H1 (cell line): ENCODE results near the gene RHOBTB3. TPM values are rescaled to one million over a fixed set of nuclear protein-coding genes. Genes with fewer than 3 reads are reported as not detected.

Experiments
- CTCF ChIA-PET: fragments of 300-600 bp; sonication (Branson Sonifier 250); formaldehyde crosslinking; loops from one replicate; lab custom pipeline; 2021; ENCODE audit not compliant: partially characterized antibody; lab: Charles Lee
- POLR2A ChIA-PET: fragments of 300-600 bp; sonication (Branson Sonifier 250); formaldehyde crosslinking; loops from one replicate; lab custom pipeline; 2021; ENCODE audit warnings: inconsistent platforms; ENCODE audit not compliant: partially characterized antibody; lab: Charles Lee
- DNase-seq, 2 experiments: peaks; one replicate each; pipeline versions ENCODE4 v3.0.0 to v3.0.0-alpha.2; 2010 to 2022; ENCODE audit warnings: low spot score in 2 of 2, low read depth in 1 of 2, mixed read lengths in 1 of 2
- FAIRE-seq: peaks from 2 replicates; lab custom pipeline; 2011; peaks lifted over from hg19 to GRCh38; lab: Jason Lieb, UNC
- H2AFZ ChIP-seq: 2 replicates; pipeline ENCODE4 v1.8.1; 2012; ENCODE audit warnings: low read length, inconsistent platforms
- H2AK5ac ChIP-seq: 2 replicates; pipeline ENCODE4 v1.6.1; 2013; ENCODE audit warnings: low read depth, low read length
- H2BK120ac ChIP-seq: replicated peaks from 2 replicates; pipeline ENCODE3; 2013; ENCODE audit warnings: low read depth, low read length, inconsistent platforms
- H2BK12ac ChIP-seq: 2 replicates; pipeline ENCODE4 v1.6.1; 2013; ENCODE audit warnings: low read depth, low read length
- H2BK15ac ChIP-seq: 2 replicates; pipeline ENCODE4 v1.6.1; 2013; ENCODE audit warnings: low read length
- H2BK20ac ChIP-seq: 2 replicates; pipeline ENCODE4 v1.6.1; 2013; ENCODE audit warnings: low read length
- H2BK5ac ChIP-seq: 2 replicates; pipeline ENCODE4 v1.6.1; 2013; ENCODE audit warnings: low read depth, low read length
- H3K14ac ChIP-seq: 2 replicates; pipeline ENCODE4 v1.6.1; 2013; ENCODE audit warnings: inconsistent platforms; ENCODE audit not compliant: insufficient read length
- H3K18ac ChIP-seq: 2 replicates; pipeline ENCODE4 v1.6.1; 2013; ENCODE audit warnings: low read length; ENCODE audit errors: extremely low read depth
- H3K23ac ChIP-seq: 2 replicates; pipeline ENCODE4 v1.6.1; 2013; ENCODE audit warnings: inconsistent platforms; ENCODE audit not compliant: insufficient read length
- H3K23me2 ChIP-seq: 2 replicates; pipeline ENCODE4 v1.6.1; 2013; ENCODE audit warnings: low read depth, low read length
- H3K27ac ChIP-seq: 2 replicates; pipeline ENCODE4 v1.6.1; 2011; ENCODE audit warnings: low read depth, low read length, inconsistent platforms
- H3K27me3 ChIP-seq, 4 experiments: replicated peaks in 1 of 4; 1 replicate in 1 of 4; 2 replicates in 3 of 4; pipeline versions ENCODE4 v1.6.1 to v1.8.1; 2011 to 2013; ENCODE audit warnings: low read length in 3 of 4, mild to moderate bottlenecking in 3 of 4, inconsistent platforms in 2 of 4, mixed read lengths in 2 of 4, moderate library complexity in 1 of 4; ENCODE audit not compliant: control insufficient read depth in 3 of 4, insufficient read depth in 3 of 4; ENCODE audit errors: extremely low read depth in 1 of 4
- H3K36me3 ChIP-seq, 4 experiments: 2 replicates each; pipeline versions ENCODE4 v1.6.1 to v1.8.1; 2011 to 2013; ENCODE audit warnings: mild to moderate bottlenecking in 4 of 4, low read length in 3 of 4, moderate library complexity in 2 of 4, control low read depth in 1 of 4, inconsistent platforms in 1 of 4; ENCODE audit not compliant: insufficient read depth in 4 of 4, control insufficient read depth in 2 of 4
- H3K4ac ChIP-seq: replicated peaks from 2 replicates; pipeline ENCODE3; 2013; ENCODE audit warnings: low read length, low read depth, mixed read lengths, inconsistent platforms; ENCODE audit not compliant: insufficient read length
- H3K4me1 ChIP-seq, 4 experiments: replicated peaks in 1 of 4; 1 replicate in 1 of 4; 2 replicates in 3 of 4; pipeline versions ENCODE4 v1.6.1 to v1.8.1; 2011 to 2013; ENCODE audit warnings: low read length in 3 of 4, inconsistent platforms in 2 of 4, mixed read lengths in 1 of 4; ENCODE audit not compliant: insufficient read depth in 4 of 4, control insufficient read depth in 3 of 4
- H3K4me2 ChIP-seq, 2 experiments: 2 replicates each; pipeline versions ENCODE4 v1.6.1 to v1.8.1; 2011 to 2013; ENCODE audit warnings: low read depth in 2 of 2, low read length in 2 of 2, control low read depth in 1 of 2, inconsistent platforms in 1 of 2, mild to moderate bottlenecking in 1 of 2; ENCODE audit not compliant: insufficient read depth in 1 of 2
- H3K4me3 ChIP-seq, 4 experiments: fragments of 200-600, 300-600 bp in 1 of 4; sonication (generic), shearing (Covaris generic), sonication (Bioruptor Twin) in 1 of 4; 2 replicates each; pipeline versions ENCODE4 v1.5.1 to v1.8.1; 2011 to 2016; ENCODE audit warnings: low read length in 4 of 4, low read depth in 3 of 4, control low read depth in 2 of 4, inconsistent platforms in 2 of 4, mild to moderate bottlenecking in 2 of 4, mixed read lengths in 1 of 4, moderate library complexity in 1 of 4; ENCODE audit not compliant: insufficient read depth in 2 of 4; ENCODE audit errors: extremely low read depth in 1 of 4
- H3K56ac ChIP-seq: replicated peaks from 2 replicates; pipeline ENCODE3; 2013; ENCODE audit warnings: low read depth, mild to moderate bottlenecking, mixed read lengths, low read length, inconsistent platforms; ENCODE audit not compliant: insufficient read length
- H3K79me1 ChIP-seq: 2 replicates; pipeline ENCODE4 v1.6.1; 2013; ENCODE audit warnings: low read depth, low read length, control low read depth
- H3K79me2 ChIP-seq, 2 experiments: 2 replicates each; pipeline versions ENCODE4 v1.6.1 to v1.8.1; 2012 to 2013; ENCODE audit warnings: low read length in 2 of 2, mild to moderate bottlenecking in 2 of 2, inconsistent platforms in 1 of 2; ENCODE audit not compliant: insufficient read depth in 2 of 2, control insufficient read depth in 1 of 2
- H3K9ac ChIP-seq, 4 experiments: replicated peaks in 1 of 4; 1 replicate in 1 of 4; 2 replicates in 3 of 4; pipeline versions ENCODE4 v1.6.1 to v1.8.1; 2011 to 2013; ENCODE audit warnings: low read depth in 3 of 4, low read length in 3 of 4, control low read depth in 2 of 4, mild to moderate bottlenecking in 2 of 4, moderate library complexity in 2 of 4, inconsistent platforms in 1 of 4; ENCODE audit errors: extremely low read depth in 1 of 4
- H3K9me3 ChIP-seq, 2 experiments: 2 replicates each; pipeline versions ENCODE4 v1.6.1 to v1.8.1; 2012 to 2013; ENCODE audit warnings: mild to moderate bottlenecking in 2 of 2, moderate library complexity in 2 of 2, control low read depth in 1 of 2, inconsistent platforms in 1 of 2, low read depth in 1 of 2, low read length in 1 of 2, mixed read lengths in 1 of 2; ENCODE audit not compliant: insufficient read depth in 2 of 2
- H4K20me1 ChIP-seq, 2 experiments: replicated peaks in 1 of 2; 2 replicates each; pipeline versions ENCODE3 to v1.8.1; 2011 to 2013; ENCODE audit warnings: inconsistent platforms in 2 of 2, low read length in 2 of 2, mild to moderate bottlenecking in 1 of 2; ENCODE audit not compliant: insufficient read depth in 2 of 2, control insufficient read depth in 1 of 2
- H4K5ac ChIP-seq: 2 replicates; pipeline ENCODE4 v1.6.1; 2013; ENCODE audit warnings: low read length, low read depth, mixed read lengths, inconsistent platforms; ENCODE audit not compliant: insufficient read length
- H4K8ac ChIP-seq: 2 replicates; pipeline ENCODE4 v1.8.0; 2013; ENCODE audit warnings: mild to moderate bottlenecking, moderate library complexity, low read length, inconsistent platforms; ENCODE audit not compliant: insufficient read depth; ENCODE audit errors: extremely low read depth
- H4K91ac ChIP-seq: replicated peaks from 2 replicates; pipeline ENCODE3; 2013; ENCODE audit warnings: low read length, mixed read lengths, inconsistent platforms; ENCODE audit not compliant: insufficient read length
- ATF2 ChIP-seq: IDR thresholded peaks from 2 replicates; pipeline ENCODE4 v1.6.1; 2012; ENCODE audit warnings: low read length, inconsistent platforms
- BRCA1 ChIP-seq: IDR thresholded peaks from 2 replicates; pipeline ENCODE4 v1.6.1; 2012; ENCODE audit warnings: low read depth, low read length, improper control_type of control experiment
- CTBP2 ChIP-seq: IDR thresholded peaks from 2 replicates; pipeline ENCODE4 v1.7.0; 2011; ENCODE audit warnings: borderline replicate concordance, mild to moderate bottlenecking, moderate library complexity, mixed read lengths, low read length; ENCODE audit not compliant: insufficient read depth, insufficient read length
- JUN ChIP-seq: IDR thresholded peaks from 2 replicates; pipeline ENCODE4 v1.6.1; 2011; ENCODE audit warnings: low read depth, mild to moderate bottlenecking, improper control_type of control experiment, low read length
- KDM4A ChIP-seq: IDR thresholded peaks from one replicate; pipeline ENCODE4 v1.7.1; 2012; ENCODE audit warnings: low read depth, mild to moderate bottlenecking, moderate library complexity, low read length, inconsistent platforms; ENCODE audit not compliant: severe bottlenecking
- KDM5A ChIP-seq: fragments of 200-600 bp; IDR thresholded peaks from 2 replicates; pipeline ENCODE4 v1.7.1; 2012; ENCODE audit warnings: mild to moderate bottlenecking, low read length, inconsistent platforms, mixed read lengths
- NRF1 ChIP-seq: IDR thresholded peaks from 2 replicates; pipeline ENCODE4 v1.6.1; 2011; ENCODE audit warnings: mild to moderate bottlenecking, low read depth, low read length, improper control_type of control experiment
- PHF8 ChIP-seq: fragments of 200-600 bp; sonication (generic); conservative IDR thresholded peaks from 2 replicates; pipeline ENCODE4 v1.7.1; 2012; ENCODE audit warnings: low read depth, mild to moderate bottlenecking, inconsistent platforms, low read length, moderate library complexity
- RAD21 ChIP-seq, 2 experiments: IDR thresholded peaks in 1 of 2; conservative IDR thresholded peaks in 1 of 2; 2 replicates each; pipeline ENCODE4 v1.6.1; 2011; ENCODE audit warnings: low read depth in 2 of 2, low read length in 2 of 2, improper control_type of control experiment in 1 of 2, inconsistent platforms in 1 of 2, mild to moderate bottlenecking in 1 of 2, moderate library complexity in 1 of 2
- SP4 ChIP-seq: IDR thresholded peaks from 2 replicates; pipeline ENCODE4 v1.6.1; 2012; ENCODE audit warnings: low read length, inconsistent platforms
- TBP ChIP-seq: IDR thresholded peaks from 2 replicates; pipeline ENCODE4 v1.6.1; 2011; ENCODE audit warnings: low read depth, low read length, improper control_type of control experiment
- ZNF274 ChIP-seq: IDR thresholded peaks from 2 replicates; pipeline ENCODE4 v1.7.0; 2012; ENCODE audit warnings: low read length, borderline replicate concordance; ENCODE audit errors: extremely low read depth
- WGBS, 2 experiments: shearing (Covaris generic) in 1 of 2; methylation state at CpG; one replicate each; pipeline versions ENCODE4 v1.1.6 to v1.1.7; 2013 to 2015; ENCODE audit warnings: low lambda C conversion rate in 2 of 2, mixed read lengths in 2 of 2, inconsistent platforms in 1 of 2, low coverage in 1 of 2, missing lambda C conversion rate in 1 of 2; ENCODE audit not compliant: insufficient replicate concordance in 2 of 2, insufficient coverage in 1 of 2, insufficient read length in 1 of 2; ENCODE audit errors: extremely low coverage in 1 of 2, missing lambda C conversion rate in 1 of 2; 5-methylcytosine and 5-hydroxymethylcytosine counted together
- polyA plus RNA-seq, 7 experiments: library from polyadenylated mRNA; depleted of rRNA in 3 of 7; stranded (reverse) in 5 of 7; unstranded in 2 of 7; fragments of >200 nt in 5 of 7; fragments of 200-250 nt in 2 of 7; gene quantifications; 1 replicate in 5 of 7; 2 replicates in 1 of 7; 4 replicates in 1 of 7; pipeline versions ENCODE4 v1.2.1 to v1.2.3, GENCODE V29; 2011 to 2013; ENCODE audit warnings: missing spikeins in 2 of 7, mixed read lengths in 2 of 7
- total RNA-seq: library from RNA; stranded (reverse); fragmentation: NEBNext Ultra II Directional; extraction: Animal tissue kit (Norgen Biotek cat#: 25700); gene quantifications from 2 replicates; pipeline ENCODE4 v1.2.1, GENCODE V29; 2021

Gene RHOBTB3
- total and polyA plus RNA-seq, 2 of the 8 experiments (the other 6 are each of a cell fraction or from before 2014, with no cell fraction given): 8.2 to 17.5 TPM

- H3K36me3 ChIP-seq: no peaks in the 10 kb centered on the region
- no peak overlapping the region for H2AFZ ChIP-seq
- CTCF ChIA-PET: interaction anchor here (1.4 kb wide), 2 partner anchors 15 to 69 kb away, joined by 3 to 4 read pairs; no protein-coding TSS in a partner anchor
- H4K91ac ChIP-seq: no peak overlapping the region
- no peaks in the 10 kb centered on the region for H4K20me1 ChIP-seq
- no peak overlapping the region for H3K27ac ChIP-seq
- FAIRE-seq (no peak), DNase-seq (no peak)
- no peak overlapping the region for H2BK12ac ChIP-seq
- H3K9ac ChIP-seq: no peak overlapping the region
- no peak overlapping the region for H3K14ac ChIP-seq
- H2BK20ac ChIP-seq: no peak overlapping the region
- no peak overlapping the region for H2BK120ac ChIP-seq
- H3K9me3 ChIP-seq: no peaks in the 10 kb centered on the region
- no peak overlapping the region for H3K4ac ChIP-seq
- H3K23ac ChIP-seq: no peak overlapping the region
- H3K27me3 ChIP-seq: no peaks in the 10 kb centered on the region
- H2BK5ac ChIP-seq: no peak overlapping the region
- POLR2A ChIA-PET: no interaction called here
- no peak for TF ChIP-seq CTBP2
- TF ChIP-seq NRF1: no peak
- no peak for TF ChIP-seq KDM5A
- no peak for TF ChIP-seq ATF2
- TF ChIP-seq JUN: no peak
- TF ChIP-seq PHF8: no peak
- TF ChIP-seq SP4: no peak
- TF ChIP-seq KDM4A: no peak
- no peak for TF ChIP-seq ZNF274
- TF ChIP-seq RAD21 (IDR thresholded peaks at IDR 0.05 in 1 of 2, conservative IDR thresholded peaks at IDR 0.05 in 1 of 2; ENCODE audit: low read depth in 2 of 2, low read length in 2 of 2): no peak
- no peak for TF ChIP-seq BRCA1
- no peak for TF ChIP-seq TBP
- H2AK5ac ChIP-seq: no peak overlapping the region
- H3K4me2 ChIP-seq: no peak overlapping the region
- 96% methylated on average over 3 of the region's 3 CpGs; no CpG with 5 or more reads in 1 of the 2 experiments for WGBS, 2 experiments
- H3K18ac ChIP-seq: no peak overlapping the region
- H3K23me2 ChIP-seq: no peaks in the 10 kb centered on the region
- H2BK15ac ChIP-seq: no peak overlapping the region
- H4K8ac ChIP-seq: no peak overlapping the region
- no peaks in the 10 kb centered on the region for H3K79me2 ChIP-seq
- H3K79me1 ChIP-seq: no peaks in the 10 kb centered on the region
- no peak overlapping the region for H3K56ac ChIP-seq
- H3K4me1 ChIP-seq: no peaks in the 10 kb centered on the region
- no peak overlapping the region for H4K5ac ChIP-seq
- H3K4me3 ChIP-seq: no peak overlapping the region
Measured at GRCh38 chr5:95777441-95777840, 46.3 kb downstream of the RHOBTB3 start.
